ENCODE results near the gene SPHKAP.

DNA sequence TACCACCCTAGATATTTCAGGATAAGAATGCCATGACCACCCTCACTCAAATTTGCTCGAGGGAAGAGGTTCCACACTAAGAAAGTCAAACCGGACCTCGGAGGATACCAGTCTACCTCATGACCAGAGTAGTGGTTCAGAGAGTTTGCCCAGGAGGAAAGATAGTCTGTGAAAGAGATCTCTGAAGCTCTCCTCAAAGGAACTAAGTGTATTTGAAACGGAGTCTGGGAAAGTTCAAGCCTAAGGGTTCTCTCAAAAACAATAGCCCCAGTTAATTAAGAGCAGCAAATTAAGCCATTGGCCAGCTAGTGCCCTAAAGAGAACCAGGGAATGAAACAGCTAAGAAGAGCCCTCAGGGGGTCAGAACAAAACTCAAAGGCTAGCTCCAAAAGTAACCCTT is 94.9 kb downstream of the SPHKAP start:
- TF ChIP-seq POLR2A (IDR thresholded peaks at IDR 0.05; ENCODE audit: low read depth, low read length): no peak
- no peak for TF ChIP-seq CTCF (IDR thresholded peaks at IDR 0.05; ENCODE audit: extremely low read depth in 1 of 2, insufficient read depth in 1 of 2, low read depth in 1 of 2, low read length in 2 of 2)
- TF ChIP-seq POLR2AphosphoS5 (IDR thresholded peaks at IDR 0.05; ENCODE audit: insufficient read depth, low read depth, low read length): no peak
- no peak for TF ChIP-seq EZH2 (IDR thresholded peaks at IDR 0.05; ENCODE audit: borderline replicate concordance, low read depth, low read length, severe bottlenecking)
- TF ChIP-seq, protein P1, sequence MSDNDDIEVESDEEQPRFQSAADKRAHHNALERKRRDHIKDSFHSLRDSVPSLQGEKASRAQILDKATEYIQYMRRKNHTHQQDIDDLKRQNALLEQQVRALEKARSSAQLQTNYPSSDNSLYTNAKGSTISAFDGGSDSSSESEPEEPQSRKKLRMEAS (IDR thresholded peaks at IDR 0.05; ENCODE audit: insufficient read depth, insufficient read length): no peak

Data from endothelial cell of umbilical vein (primary cell).